DMS 273 (cell line): ENCODE results near the gene GATAD2B.

Source experiments
- DNase-seq: peaks from one replicate; lab custom pipeline; 2025; ENCODE audit not compliant: unreplicated experiment; lab: John Stamatoyannopoulos, UW

GATAD2B gene

GRCh38 chr1:153951801-153952200 lies 29.0 kb upstream of the GATAD2B start:
- DNase-seq: no peak

DNA sequence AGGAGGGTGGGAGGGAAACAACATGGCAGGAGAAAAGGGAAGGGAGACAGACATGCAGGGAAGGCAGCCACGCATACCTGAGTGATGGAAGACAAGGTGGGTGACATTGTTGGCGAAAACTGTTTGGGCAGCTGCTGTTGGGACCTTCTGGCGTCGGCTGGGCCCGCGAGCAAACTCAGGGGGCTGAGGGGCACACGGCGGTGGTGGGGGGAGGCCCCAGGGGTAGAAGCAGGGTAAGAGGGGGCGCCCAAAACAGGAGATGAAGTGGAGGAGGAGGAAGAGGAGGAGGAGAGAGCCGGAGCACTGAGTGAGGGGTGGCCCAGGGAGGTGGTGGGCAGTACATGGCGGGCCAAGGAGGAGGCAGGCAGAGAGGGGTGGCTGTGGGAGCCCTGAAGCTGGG lies 28.4 kb upstream of the GATAD2B start:
- DNase-seq: no peak

DNA sequence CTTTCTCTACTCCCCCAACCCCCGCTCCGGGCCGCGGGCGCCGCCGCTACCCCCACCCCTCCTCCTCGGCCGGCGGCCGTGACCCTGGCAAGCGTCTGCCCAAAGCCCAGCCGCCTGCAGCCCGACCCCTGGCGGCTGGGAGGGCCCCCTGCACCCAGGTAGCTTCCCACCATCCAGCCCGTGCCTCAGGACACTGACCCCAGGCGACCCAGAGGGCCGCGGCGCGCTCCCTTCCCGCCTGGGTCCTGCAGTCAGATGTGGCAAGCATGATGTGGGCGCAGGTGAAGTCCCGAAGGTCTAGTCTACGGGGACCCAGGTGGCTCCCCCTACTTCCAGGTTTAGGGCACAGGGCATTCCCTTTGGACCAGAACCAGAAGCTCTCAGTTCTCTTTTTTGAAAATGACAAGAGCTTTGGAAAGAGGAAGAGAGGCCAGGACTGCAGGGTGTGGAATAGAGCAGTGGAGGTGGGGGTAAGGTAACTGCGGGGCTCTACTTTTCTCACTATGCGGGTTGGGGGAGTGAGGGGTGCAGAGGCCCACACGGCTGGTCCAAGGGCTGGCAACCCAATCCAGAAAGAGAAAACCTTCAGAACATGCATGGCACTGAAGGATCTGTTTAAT lies 24.0 kb upstream of the GATAD2B start, which contains the start of gene DENND4B:
Gene DENND4B (minus strand): TSS at position 97 of the 620 bp plus-strand sequence. CDS start 2,344 bp downstream, outside the sequence.
- DNase-seq: peak; percentile 93

- DNase-seq: peak; percentile 84
Observed at GRCh38 chr1:153945795-153946621, 23.2 kb upstream of the GATAD2B start.

- DNase-seq: peak; percentile 66
Observed at GRCh38 chr1:153945131-153945794, 22.5 kb upstream of the GATAD2B start.

GRCh38 chr1:153944827-153945117 lies 22.0 kb upstream of the GATAD2B start:
- no peak for DNase-seq

- no peak for DNase-seq
Observed at GRCh38 chr1:153944005-153944826, 21.4 kb upstream of the GATAD2B start.

GRCh38 chr1:153942766-153943549 lies 20.2 kb upstream of the GATAD2B start:
- DNase-seq: no peak

GRCh38 chr1:153941826-153942725 lies 19.3 kb upstream of the GATAD2B start:
- DNase-seq: no peak

- DNase-seq: no peak
Observed at GRCh38 chr1:153940756-153941155, 18.0 kb upstream of the GATAD2B start.

- DNase-seq: no peak
Observed at GRCh38 chr1:153939476-153939875, 16.7 kb upstream of the GATAD2B start.

DNA sequence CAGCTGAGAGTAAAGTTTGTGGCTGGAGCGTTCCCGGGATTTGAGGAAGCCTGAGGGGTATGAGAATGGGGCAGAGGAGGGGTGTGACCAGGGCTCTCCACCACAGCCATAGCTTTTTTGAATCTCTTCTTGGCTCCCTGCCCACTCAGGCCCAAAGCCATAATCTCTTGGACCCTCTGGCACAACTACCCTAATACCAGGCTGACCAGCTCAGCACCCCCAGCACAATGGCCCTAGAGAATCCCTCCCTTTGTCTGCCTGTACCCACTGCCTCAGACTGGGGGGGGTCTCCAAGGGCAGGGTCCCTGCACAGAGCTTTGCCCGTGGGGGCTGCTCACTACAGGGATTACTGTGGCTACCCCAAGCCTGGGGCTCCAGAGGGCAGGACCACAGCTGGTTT lies 16.2 kb upstream of the GATAD2B start:
- no peak for DNase-seq

- DNase-seq: no peak
Observed at GRCh38 chr1:153937331-153937730, 14.6 kb upstream of the GATAD2B start.

DNA sequence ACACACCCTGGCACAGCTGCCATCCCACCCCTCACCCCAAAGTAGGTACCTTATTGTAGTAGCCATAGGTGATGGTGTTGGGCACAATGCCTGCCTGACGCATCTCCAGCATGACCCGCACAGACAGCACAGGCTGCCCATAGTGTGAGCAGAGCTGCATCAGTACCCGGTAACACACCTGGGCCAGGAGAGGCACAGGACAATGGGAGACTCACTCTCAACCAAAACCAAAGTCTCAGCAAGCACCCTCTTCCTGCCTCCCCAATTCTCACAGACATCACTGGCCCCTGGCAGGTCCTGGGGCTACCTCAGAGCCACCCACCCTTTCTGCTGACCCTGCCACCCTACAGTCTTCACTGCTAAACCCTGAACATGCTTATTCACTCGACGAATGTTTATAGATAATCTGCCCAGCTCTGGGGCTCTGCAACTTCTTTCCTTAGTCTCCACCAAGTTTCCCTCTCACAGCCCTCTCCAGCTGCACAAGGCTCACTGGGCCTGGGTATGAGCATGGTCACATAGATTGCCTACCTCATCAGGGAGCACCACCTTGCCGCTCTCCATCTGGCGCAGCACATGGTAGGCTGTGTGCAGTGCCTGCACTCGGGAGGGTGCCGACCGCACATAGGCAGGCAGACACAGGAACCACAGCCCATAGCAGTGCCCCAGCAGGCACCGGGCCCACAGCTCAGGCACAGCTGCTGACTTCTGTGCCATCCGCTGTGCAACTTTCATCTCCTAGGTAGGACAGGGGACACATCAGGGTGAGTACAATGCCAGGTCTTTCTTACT lies 13.4 kb upstream of the GATAD2B start:
- no peak for DNase-seq

DNA sequence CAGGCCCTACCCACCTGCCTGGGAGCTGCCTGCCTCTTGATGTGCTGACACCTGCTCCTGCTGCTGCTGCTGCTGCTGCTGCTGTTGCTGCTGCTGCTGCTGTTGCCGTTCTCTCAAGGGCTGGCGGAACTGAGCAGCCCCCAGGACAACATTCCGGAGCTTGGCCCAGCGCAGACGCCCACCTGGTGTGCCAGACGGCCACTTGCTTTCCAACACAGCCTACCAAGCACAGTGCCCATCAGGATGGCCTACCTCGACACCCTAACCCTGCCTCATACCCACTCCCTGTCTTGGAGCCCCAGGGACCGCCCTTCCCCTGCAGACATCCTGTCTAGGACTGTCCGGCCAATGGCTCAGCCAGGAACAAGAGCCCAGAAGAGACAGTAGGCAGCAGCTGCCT lies 12.0 kb upstream of the GATAD2B start:
- DNase-seq: no peak

DNA sequence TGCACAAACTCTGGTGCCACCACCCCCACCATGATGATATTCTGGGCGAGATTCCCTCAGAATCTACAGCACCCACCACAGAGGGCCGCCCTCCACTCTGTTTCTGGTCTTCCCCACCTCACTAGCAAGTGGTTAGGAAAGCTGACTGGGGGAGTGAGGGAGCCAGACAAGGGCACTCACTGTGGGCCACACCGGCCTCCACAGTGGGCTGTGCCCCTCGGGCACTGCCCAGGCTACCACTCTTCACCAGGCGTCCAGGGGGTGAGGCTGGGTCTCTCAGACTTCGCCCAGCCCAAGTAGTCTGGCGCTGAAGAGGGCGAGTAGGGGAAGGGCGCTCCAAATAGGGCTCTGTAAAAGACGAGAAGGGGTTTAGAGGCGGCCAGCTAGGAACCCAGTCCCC lies 11.2 kb upstream of the GATAD2B start:
- DNase-seq: no peak

DNA sequence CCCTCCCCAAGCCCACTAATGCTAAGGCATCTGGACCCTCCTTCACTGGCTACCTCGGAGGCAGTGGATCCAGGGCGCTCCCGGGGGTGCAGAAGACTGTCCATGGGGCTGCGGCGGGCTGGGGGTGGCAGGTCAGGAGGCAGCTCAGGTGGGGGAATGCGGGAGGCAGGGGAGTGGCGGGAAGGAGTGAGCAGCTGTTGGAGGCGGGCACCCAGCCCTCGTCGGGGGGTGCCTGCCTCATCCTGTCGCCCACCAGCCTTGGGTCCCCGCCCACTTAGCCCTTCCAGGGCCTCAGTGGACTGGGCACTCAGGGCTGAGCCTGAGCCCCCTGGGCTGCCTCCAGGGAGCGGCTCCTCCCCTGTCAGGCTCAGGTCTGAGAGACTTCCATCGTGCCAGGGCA lies 10.7 kb upstream of the GATAD2B start:
- no peak for DNase-seq
